GM21367 (cell line): ENCODE data around the gene BMP7.

ENCODE experiments used
- ATAC-seq: cut with Tn5 transposase; IDR thresholded peaks from one replicate; pipeline ENCODE4 v1.9.1; 2021; ENCODE audit not compliant: unreplicated experiment

BMP7 gene

GRCh38 chr20:57156011-57156729 is 110.3 kb downstream of the BMP7 start:
- ATAC-seq: no peak

- no peak for ATAC-seq
Observed at GRCh38 chr20:57155415-57155814, 111.0 kb downstream of the BMP7 start.

DNA sequence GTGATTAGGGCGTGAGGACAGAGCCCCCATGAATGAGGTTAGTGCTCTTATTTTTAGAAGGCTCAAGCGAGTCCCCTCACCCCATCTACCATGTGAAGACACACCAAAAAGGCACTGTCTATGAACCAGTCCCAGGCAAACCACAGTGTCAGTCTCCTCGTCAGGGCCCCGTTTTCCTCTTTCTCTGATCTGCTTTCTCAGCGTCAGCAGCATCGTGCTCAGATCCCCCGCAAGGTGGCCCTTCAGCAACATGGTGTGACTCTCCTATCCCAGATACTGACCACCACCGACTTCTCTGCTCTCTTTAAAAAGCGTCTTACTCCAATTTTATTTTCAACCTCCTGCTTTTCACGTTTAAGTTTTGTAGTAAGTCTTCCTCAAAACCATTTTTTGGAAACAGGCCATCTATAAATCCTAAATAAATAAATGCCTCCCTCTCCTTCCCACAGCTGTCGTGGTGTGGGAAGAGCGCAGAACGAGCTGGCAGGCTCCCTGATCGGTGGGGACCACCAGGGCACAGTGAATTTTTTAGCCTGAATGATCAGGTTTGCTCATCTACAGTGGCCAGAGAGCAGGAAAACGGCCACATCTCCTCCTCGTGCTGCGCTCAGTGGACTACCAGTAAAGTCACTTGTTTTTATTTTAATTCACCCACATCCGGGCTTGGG is 113.1 kb downstream of the BMP7 start:
- ATAC-seq: no peak

GRCh38 chr20:57152557-57152956 is 113.9 kb downstream of the BMP7 start:
- ATAC-seq: no peak

DNA sequence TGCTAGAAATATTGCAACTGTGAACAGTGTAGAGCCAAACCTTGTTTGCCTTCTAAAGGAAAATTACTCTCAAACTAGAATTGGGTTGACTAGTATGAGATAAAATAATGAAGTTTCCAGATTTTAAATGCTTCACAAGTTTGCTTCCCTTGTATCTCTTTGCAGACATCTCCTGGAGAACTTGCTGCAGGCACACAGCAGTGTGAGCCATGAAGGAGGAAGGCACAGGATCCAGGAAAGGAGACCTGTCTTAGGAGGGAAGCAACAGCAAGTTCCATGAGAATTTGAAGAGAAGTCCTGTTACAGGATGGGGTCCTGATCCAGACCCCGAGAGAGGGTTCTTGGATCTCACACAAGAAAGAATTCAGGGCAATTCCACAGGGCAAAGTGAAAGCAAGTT is 115.9 kb downstream of the BMP7 start:
- no peak for ATAC-seq

DNA sequence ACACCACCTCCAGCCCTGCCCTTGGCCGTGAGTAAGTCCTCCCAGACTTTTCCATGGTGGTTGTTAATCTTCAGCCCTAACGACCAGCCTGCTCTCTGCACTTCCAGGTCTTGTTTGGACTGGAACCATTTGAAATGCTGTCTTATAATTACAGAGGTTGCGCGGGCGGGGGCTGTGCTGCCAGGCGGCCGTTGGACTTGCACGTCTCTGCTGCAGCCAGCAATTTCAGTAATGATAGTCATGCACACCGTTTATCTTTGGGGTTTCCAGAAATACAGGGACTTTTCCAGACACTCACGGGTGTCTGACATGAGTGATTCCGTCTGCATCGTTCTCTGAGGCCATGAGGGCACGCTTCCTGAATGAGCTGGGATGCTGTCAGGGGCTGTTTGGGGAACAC is 118.2 kb downstream of the BMP7 start:
- ATAC-seq: no peak

- no peak for ATAC-seq
Observed at GRCh38 chr20:57147185-57147584, 119.3 kb downstream of the BMP7 start.

DNA sequence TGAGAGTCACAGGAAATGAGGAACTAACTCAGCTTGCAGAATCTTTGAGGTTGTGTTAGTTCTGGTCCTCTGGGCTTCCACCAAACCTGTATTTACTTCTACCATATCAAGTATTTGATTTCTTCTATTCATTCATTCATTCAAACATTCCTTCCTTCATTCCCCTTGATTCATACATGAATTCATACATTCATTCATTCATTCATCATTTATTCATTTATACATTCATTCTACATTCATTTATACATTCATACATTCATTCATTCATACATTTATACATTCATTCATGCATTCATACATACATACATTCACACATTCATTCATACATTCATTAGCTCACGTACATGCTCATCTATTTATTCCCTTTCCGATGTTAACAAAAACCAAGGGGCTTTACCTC is 120.3 kb downstream of the BMP7 start:
- no peak for ATAC-seq

- ATAC-seq: no peak
Observed at GRCh38 chr20:57145089-57145631, 121.3 kb downstream of the BMP7 start.

- ATAC-seq: no peak
Observed at GRCh38 chr20:57143173-57143572, 123.3 kb downstream of the BMP7 start.

GRCh38 chr20:57142667-57143066 is 123.8 kb downstream of the BMP7 start:
- ATAC-seq: no peak

DNA sequence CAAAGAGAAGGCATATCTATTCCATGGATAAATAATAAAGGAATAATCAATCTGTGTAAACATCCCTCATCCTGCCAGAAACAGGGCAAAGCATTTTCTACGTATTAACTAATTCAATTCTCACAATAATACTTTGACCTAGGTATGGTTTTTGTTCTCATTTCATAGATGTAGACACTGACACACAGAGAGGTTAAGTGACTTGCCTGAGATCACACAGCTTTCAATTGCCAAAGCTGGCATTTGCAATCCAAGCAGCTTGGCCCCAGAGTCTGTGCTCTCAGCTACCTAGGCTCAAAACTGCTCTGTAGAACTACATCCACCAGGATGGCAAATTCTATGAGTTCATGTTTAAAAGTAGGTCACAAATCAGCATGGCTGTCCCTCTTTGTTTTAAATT is 124.9 kb downstream of the BMP7 start:
- no peak for ATAC-seq

- no peak for ATAC-seq
Observed at GRCh38 chr20:57140416-57140965, 126.0 kb downstream of the BMP7 start.

GRCh38 chr20:57139342-57140093 is 126.9 kb downstream of the BMP7 start:
- no peak for ATAC-seq

- ATAC-seq: no peak
Observed at GRCh38 chr20:57138198-57138995, 128.0 kb downstream of the BMP7 start.

GRCh38 chr20:57137676-57138075 is 128.8 kb downstream of the BMP7 start:
- no peak for ATAC-seq

GRCh38 chr20:57136734-57137133 is 129.7 kb downstream of the BMP7 start:
- no peak for ATAC-seq

GRCh38 chr20:57135875-57136274 is 130.6 kb downstream of the BMP7 start:
- no peak for ATAC-seq

DNA sequence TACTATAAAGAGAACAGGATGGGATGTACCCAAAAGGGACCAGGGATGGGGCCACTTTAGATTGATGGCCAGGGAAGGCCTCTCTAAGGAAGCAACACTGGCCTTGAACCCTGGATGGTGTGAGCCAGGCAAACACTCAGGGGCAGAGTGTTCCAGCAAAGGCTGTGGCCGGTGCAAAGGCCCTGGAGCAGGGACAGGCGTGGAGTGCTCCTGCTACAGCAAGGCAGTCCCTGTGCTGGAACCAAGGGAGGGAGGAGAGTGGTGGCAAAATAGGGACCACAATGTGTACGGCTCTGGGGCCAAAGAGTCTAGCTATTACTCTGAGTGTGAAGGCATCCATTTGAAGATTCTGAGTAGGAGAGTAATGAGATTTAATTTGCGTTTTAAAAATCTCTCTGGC is 131.6 kb downstream of the BMP7 start:
- no peak for ATAC-seq

GRCh38 chr20:57133926-57134650 is 132.4 kb downstream of the BMP7 start:
- ATAC-seq: no peak
